ENCODE results near the gene ACO2. TPM values are rescaled to one million over a fixed set of nuclear protein-coding genes. Genes with fewer than 3 reads are reported as not detected.
"Not testable (repeated sequence)": the region's sequence is repeated elsewhere in the genome, so short reads cannot be mapped to it uniquely, and the experiment has no call there.

ACO2 gene
- total and polyA plus RNA-seq, 10 of the 15 experiments (the other 5 are each of a cell fraction or from before 2014, with no cell fraction given): 21.4 to 214 (median 88.5) TPM

GRCh38 chr22:41431656-41432055, 37.3 kb upstream of the ACO2 start:
- ChIA-PET POLR2A (no interaction called here), CTCF (interaction anchor here (0.6 kb wide), 1 partner anchor 45 kb away, joined by 4 read pairs; no protein-coding TSS in a partner anchor), SMC1A (ENCODE audit: uncharacterized antibody, unreplicated experiment) (no interaction called here), RAD21 (ENCODE audit: unreplicated experiment) (no interaction called here)
- no peak for ATAC-seq
- no peak overlapping the region for H3K4me2 ChIP-seq (ENCODE audit: control insufficient read depth, insufficient read depth)
- no peak overlapping the region for H3K4me3 ChIP-seq
- BruUV-seq (replicated peaks): no TSS peak
- no peak for DNase-seq (ENCODE audit: low read depth, low spot score)
- WGBS (ENCODE audit: insufficient coverage, insufficient replicate concordance, low lambda C conversion rate, missing lambda C conversion rate): 75% methylated on average over 6 of the region's 6 CpGs
- peaks cover 5% of the 10 kb centered on the region; the same call in 1 of the 2 replicates for H4K20me1 ChIP-seq (ENCODE audit: control insufficient read depth, insufficient read depth)
- TF ChIP-seq RCOR1 (conservative IDR thresholded peaks at IDR 0.05; ENCODE audit: low read depth, low read length) (no peak), NR2C1 (IDR thresholded peaks at IDR 0.05) (no peak), ZNF274 (IDR thresholded peaks at IDR 0.05; ENCODE audit: insufficient read depth, insufficient read length) (no peak), SRF (IDR thresholded peaks at IDR 0.05; ENCODE audit: low read depth in 2 of 2, low read length in 2 of 2) (no peak), ZBTB33 (IDR thresholded peaks at IDR 0.05) (no peak), TCF3 (IDR thresholded peaks at IDR 0.05; ENCODE audit: borderline replicate concordance, insufficient read depth, low read depth, low read length) (no peak), CHD2 (IDR thresholded peaks at IDR 0.05; ENCODE audit: borderline replicate concordance, low read depth, low read length) (no peak), RELB (IDR thresholded peaks at IDR 0.05; ENCODE audit: low read depth) (no peak), TAF1 (IDR thresholded peaks at IDR 0.05; ENCODE audit: borderline replicate concordance, low read depth, low read length) (no peak), SP1 (IDR thresholded peaks at IDR 0.05; ENCODE audit: low read depth, low read length) (no peak)
- FAIRE-seq: no peak
- no peaks in the 10 kb centered on the region for H3K9me3 ChIP-seq (replicated peaks; ENCODE audit: control insufficient read depth, insufficient read depth, low read length)
- in situ Hi-C loops (cut with MboI): no loop called here
- intact Hi-C loops (cut with micrococcal nuclease; ENCODE audit: unreplicated experiment): no loop called here
- H3K4me1 ChIP-seq (ENCODE audit: control insufficient read depth, insufficient read depth, low read length): no peaks in the 10 kb centered on the region
- no peaks in the 10 kb centered on the region for H3K27me3 ChIP-seq (replicated peaks in 1 of 2; ENCODE audit: control insufficient read depth in 2 of 2, insufficient read depth in 2 of 2, low read length in 1 of 2)
- H3K79me2 ChIP-seq (ENCODE audit: control insufficient read depth, insufficient read depth, low read length): no peaks in the 10 kb centered on the region; the same call in none of the 2 replicates
- H2AFZ ChIP-seq (ENCODE audit: control insufficient read depth, low read depth, low read length): no peak overlapping the region
- H3K36me3 ChIP-seq (ENCODE audit: control insufficient read depth in 2 of 2, insufficient read depth in 2 of 2, low read length in 1 of 2): peaks cover 13 to 15% of the 10 kb centered on the region in 2 experiments; a peak in 3 of 4 replicates
- no peak overlapping the region for H3K27ac ChIP-seq (ENCODE audit: control insufficient read depth, insufficient read depth)
- H3K9ac ChIP-seq (ENCODE audit: control insufficient read depth, insufficient read depth, low read length): no peak overlapping the region

GRCh38 chr22:41433480-41433879, 35.4 kb upstream of the ACO2 start:
- H3K9me3 ChIP-seq (replicated peaks; ENCODE audit: control insufficient read depth, insufficient read depth, low read length); H3K4me1 ChIP-seq (ENCODE audit: control insufficient read depth, insufficient read depth, low read length); SMC1A ChIA-PET (ENCODE audit: uncharacterized antibody, unreplicated experiment); H3K9ac ChIP-seq (ENCODE audit: control insufficient read depth, insufficient read depth, low read length); BruUV-seq (replicated peaks); POLR2A ChIA-PET; H3K4me2 ChIP-seq (ENCODE audit: control insufficient read depth, insufficient read depth); RAD21 ChIA-PET (ENCODE audit: unreplicated experiment); H3K4me3 ChIP-seq; intact Hi-C loops (cut with micrococcal nuclease; ENCODE audit: unreplicated experiment); FAIRE-seq; H3K79me2 ChIP-seq (ENCODE audit: control insufficient read depth, insufficient read depth, low read length); H2AFZ ChIP-seq (ENCODE audit: control insufficient read depth, low read depth, low read length); in situ Hi-C loops (cut with MboI); H4K20me1 ChIP-seq (ENCODE audit: control insufficient read depth, insufficient read depth); CTCF ChIA-PET; DNase-seq (ENCODE audit: low read depth, low spot score); ATAC-seq; H3K27me3 ChIP-seq (replicated peaks in 1 of 2; ENCODE audit: control insufficient read depth in 2 of 2, insufficient read depth in 2 of 2, low read length in 1 of 2); H3K27ac ChIP-seq (ENCODE audit: control insufficient read depth, insufficient read depth): not testable (repeated sequence)
- WGBS (ENCODE audit: insufficient coverage, insufficient replicate concordance, low lambda C conversion rate, missing lambda C conversion rate): 89% methylated on average over 1 of the region's 1 CpG
- peaks cover 14 to 18% of the 10 kb centered on the region in 2 experiments; a peak in 3 of 4 replicates for H3K36me3 ChIP-seq (ENCODE audit: control insufficient read depth in 2 of 2, insufficient read depth in 2 of 2, low read length in 1 of 2)

All from GM12878 (cell line).